Subcutaneous abdominal adipose tissue (tissue), 5 donors: Measurements from ENCODE around the gene ARHGAP15.

ENCODE experiments used
- H3K27ac ChIP-seq: one replicate; pipeline ENCODE4 v1.7.0; 2013; ENCODE audit warnings: low read depth, mild to moderate bottlenecking, inconsistent platforms, low read length, moderate library complexity
- H3K27me3 ChIP-seq, 5 donors: one replicate each; pipeline ENCODE4 v1.7.0; 2013; ENCODE audit warnings: low read length in 5 of 5, inconsistent platforms in 1 of 5; ENCODE audit not compliant: control insufficient read depth in 5 of 5, insufficient read depth in 4 of 5
- H3K36me3 ChIP-seq, 5 donors: one replicate each; pipeline ENCODE4 v1.7.0; 2013; ENCODE audit warnings: low read length in 5 of 5; ENCODE audit not compliant: control insufficient read depth in 5 of 5, insufficient read depth in 5 of 5
- H3K4me1 ChIP-seq, 5 donors: one replicate each; pipeline ENCODE4 v1.7.0; 2013; ENCODE audit warnings: low read length in 5 of 5, mild to moderate bottlenecking in 3 of 5, moderate library complexity in 1 of 5; ENCODE audit not compliant: control insufficient read depth in 5 of 5, insufficient read depth in 5 of 5
- H3K4me3 ChIP-seq, 5 donors: one replicate each; pipeline ENCODE4 v1.7.0; 2013; ENCODE audit warnings: low read length in 5 of 5, low read depth in 1 of 5
- H3K9ac ChIP-seq, 5 donors: one replicate each; pipeline ENCODE4 v1.7.0; 2013; ENCODE audit warnings: low read length in 5 of 5, mild to moderate bottlenecking in 4 of 5, moderate library complexity in 3 of 5
- H3K9me3 ChIP-seq, 5 donors: one replicate each; pipeline ENCODE4 v1.7.0; 2013; ENCODE audit warnings: low read length in 5 of 5; ENCODE audit not compliant: control insufficient read depth in 5 of 5
- donor health status: healthy.
- donor health status: healthy.
- donor health status: healthy.
- donor health status: healthy.
- donor health status: healthy.

Gene ARHGAP15

DNA sequence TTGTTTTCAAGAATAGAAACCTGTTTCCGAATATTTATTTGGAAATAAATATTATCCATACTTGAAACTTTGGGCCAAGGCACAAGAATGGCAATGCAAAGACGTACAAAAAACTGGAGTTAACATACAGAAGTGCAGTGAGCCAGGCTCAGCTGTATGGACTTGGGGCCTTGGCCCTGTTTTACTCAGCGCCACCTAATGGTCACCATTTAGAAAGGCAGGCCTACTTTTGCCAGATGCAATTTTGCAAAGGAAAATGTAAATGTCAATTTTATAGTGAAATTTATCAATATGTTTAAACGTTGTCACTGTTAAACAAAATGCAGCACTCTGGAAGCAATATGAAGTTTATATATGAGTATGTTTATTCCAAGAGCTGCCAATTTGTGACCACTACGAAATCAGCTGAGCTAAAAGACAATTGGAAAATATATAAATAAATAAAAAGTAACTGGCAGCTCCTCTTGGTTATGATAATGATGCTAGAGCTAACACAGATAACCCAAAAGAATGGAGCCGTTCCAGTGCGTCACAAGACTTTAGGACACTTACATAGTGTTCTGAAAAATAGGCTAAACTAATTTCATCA lies 155.0 kb downstream of the ARHGAP15 start:
- no peaks in the 10 kb centered on the region for H3K36me3 ChIP-seq
- H3K4me1 ChIP-seq, result no peaks in the 10 kb centered on the region
- H3K9ac ChIP-seq, result no peak overlapping the region
- H3K9me3 ChIP-seq, result no peaks in the 10 kb centered on the region
- no peak overlapping the region for H3K27ac ChIP-seq
- no peak overlapping the region for H3K4me3 ChIP-seq
- no peaks in the 10 kb centered on the region for H3K27me3 ChIP-seq

DNA sequence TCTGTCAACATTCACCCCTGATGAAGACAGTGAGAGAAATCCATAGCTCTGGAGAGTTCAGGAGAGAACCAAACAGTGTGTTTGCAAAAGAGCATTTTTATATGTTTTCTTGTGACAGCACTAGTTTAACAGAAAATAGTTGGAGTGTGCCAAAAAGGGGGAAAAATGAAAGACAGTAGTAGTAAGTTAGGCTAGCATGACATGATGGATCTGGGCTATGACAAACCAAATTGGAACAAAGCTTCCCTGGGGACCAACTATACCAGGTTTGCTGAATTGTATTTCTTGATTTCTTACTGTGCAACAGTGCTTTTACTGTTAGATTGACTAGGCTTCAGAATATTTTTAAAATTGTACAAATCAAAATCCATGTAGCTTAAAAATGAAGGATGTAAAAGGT lies 159.8 kb downstream of the ARHGAP15 start:
- Histone ChIP-seq H3K27me3 (no peaks in the 10 kb centered on the region), H3K9ac (no peak overlapping the region), H3K4me3 (no peak overlapping the region), H3K9me3 (no peaks in the 10 kb centered on the region), H3K27ac (no peak overlapping the region), H3K4me1 (peaks cover 0 to 3% (median 0%) of the 10 kb centered on the region in 5 donors), H3K36me3 (no peaks in the 10 kb centered on the region)

DNA sequence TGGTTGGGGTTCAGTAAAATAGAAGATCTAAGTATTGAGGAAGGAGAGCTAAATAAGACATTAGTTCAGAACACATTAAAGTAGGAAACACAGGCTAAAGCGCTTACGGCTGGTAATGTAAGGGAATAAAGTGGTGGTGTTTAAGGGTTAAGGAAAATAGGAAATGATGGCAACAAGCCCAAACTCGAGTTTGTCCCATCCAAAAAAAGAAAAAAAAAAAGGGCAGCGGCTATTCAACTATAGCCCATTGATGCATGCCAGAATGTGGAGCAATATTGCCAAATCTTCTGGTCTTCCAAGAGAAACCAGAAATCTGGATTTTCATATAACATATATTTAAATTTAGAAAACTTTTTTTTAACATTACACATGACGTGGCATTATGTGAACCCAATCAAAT lies 161.0 kb downstream of the ARHGAP15 start:
- no peaks in the 10 kb centered on the region for H3K9me3 ChIP-seq
- H3K4me1 ChIP-seq, result peaks cover 0 to 3% (median 0%) of the 10 kb centered on the region in 5 donors
- no peaks in the 10 kb centered on the region for H3K27me3 ChIP-seq
- H3K9ac ChIP-seq, result no peak overlapping the region
- no peak overlapping the region for H3K4me3 ChIP-seq
- no peaks in the 10 kb centered on the region for H3K36me3 ChIP-seq
- H3K27ac ChIP-seq, result no peak overlapping the region

DNA sequence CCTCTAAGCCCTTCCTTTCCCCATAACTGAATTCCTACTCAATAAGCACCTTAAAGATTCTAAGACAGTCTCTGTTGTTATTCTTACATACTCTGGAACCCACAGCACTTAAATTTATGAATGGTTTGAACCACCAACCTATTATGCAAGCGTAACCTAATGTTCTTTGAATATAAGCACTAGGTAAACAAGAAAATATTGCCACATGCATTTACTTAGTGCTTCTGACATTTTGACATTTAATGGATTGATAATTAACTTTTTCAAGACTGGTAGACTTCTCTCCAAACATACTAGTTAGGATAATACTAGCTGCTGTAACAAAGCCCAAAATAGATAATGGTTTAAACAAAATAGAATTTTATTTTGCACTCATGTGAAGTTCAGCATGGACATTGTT lies 164.8 kb downstream of the ARHGAP15 start:
- H3K4me3 ChIP-seq, result no peak overlapping the region
- H3K27ac ChIP-seq, result no peak overlapping the region
- H3K36me3 ChIP-seq, result no peaks in the 10 kb centered on the region
- no peaks in the 10 kb centered on the region for H3K27me3 ChIP-seq
- H3K9me3 ChIP-seq, result no peaks in the 10 kb centered on the region
- H3K9ac ChIP-seq, result no peak overlapping the region
- peaks cover 0 to 3% (median 0%) of the 10 kb centered on the region in 5 donors for H3K4me1 ChIP-seq

DNA sequence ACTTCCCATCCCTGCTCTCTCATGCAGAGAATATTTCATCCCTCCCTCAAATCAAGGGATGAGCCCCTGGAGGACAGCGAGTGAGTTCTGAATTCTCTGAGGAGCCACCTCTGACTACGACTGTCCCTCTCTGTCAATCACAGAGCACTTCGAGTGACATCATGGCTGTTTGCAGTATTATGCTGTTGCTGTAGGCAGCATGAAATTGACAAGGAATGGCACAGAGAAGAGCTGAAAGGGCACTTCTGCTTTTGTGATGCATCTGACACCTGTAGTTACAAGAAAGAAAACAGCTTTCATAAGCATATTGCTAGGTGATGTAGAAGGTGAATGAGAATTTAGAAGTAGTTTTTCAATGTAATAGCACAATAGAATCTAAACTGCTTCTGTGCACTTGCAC lies 166.9 kb downstream of the ARHGAP15 start:
- no peaks in the 10 kb centered on the region for H3K27me3 ChIP-seq
- no peak overlapping the region for H3K9ac ChIP-seq
- H3K27ac ChIP-seq, result no peak overlapping the region
- H3K4me1 ChIP-seq, result no peaks in the 10 kb centered on the region
- no peaks in the 10 kb centered on the region for H3K9me3 ChIP-seq
- no peak overlapping the region for H3K4me3 ChIP-seq
- H3K36me3 ChIP-seq, result no peaks in the 10 kb centered on the region

DNA sequence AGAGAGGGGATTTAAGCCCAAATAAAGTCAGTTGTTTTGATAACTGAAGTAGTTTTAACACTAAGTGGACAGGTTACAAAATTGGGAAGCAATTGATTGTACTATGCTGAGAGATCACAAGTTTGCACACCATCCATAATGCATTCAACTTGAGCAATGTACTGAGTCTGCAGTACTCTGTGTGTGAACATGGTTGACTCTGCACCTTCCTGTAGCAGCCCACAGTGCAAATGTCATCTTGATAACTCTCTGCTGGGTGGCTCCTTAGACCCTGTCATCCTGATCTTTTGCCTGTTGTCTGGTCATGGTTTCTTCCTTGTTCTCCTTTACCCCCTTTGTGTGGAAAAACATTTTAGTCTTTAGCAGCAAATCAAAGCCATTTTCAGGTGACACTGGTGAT lies 168.0 kb downstream of the ARHGAP15 start:
- no peaks in the 10 kb centered on the region for H3K27me3 ChIP-seq
- H3K36me3 ChIP-seq, result no peaks in the 10 kb centered on the region
- no peak overlapping the region for H3K4me3 ChIP-seq
- no peak overlapping the region for H3K9ac ChIP-seq
- H3K9me3 ChIP-seq, result no peaks in the 10 kb centered on the region
- H3K27ac ChIP-seq, result no peak overlapping the region
- no peaks in the 10 kb centered on the region for H3K4me1 ChIP-seq

DNA sequence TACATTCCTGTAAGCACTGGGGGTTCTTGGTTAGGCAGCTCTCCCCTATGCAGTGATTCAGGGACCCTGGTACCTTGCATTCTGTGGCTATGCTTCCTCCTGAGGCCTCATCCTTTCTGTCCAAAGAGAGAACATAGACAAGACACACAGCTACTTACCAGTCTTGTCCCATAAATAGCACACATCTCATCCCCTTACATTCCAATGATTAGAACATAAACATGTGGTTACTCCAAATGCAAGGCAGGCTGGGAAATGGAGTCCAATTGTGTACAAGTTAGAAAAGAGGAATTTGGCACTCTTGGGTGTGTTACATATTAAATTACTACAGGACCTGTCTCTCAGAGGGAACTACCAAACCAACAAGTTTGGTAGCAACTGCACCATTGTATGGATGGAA lies 171.3 kb downstream of the ARHGAP15 start:
- Histone ChIP-seq H3K9ac (no peak overlapping the region), H3K9me3 (no peaks in the 10 kb centered on the region), H3K36me3 (no peaks in the 10 kb centered on the region), H3K4me1 (no peaks in the 10 kb centered on the region), H3K4me3 (no peak overlapping the region), H3K27me3 (no peaks in the 10 kb centered on the region), H3K27ac (no peak overlapping the region)

DNA sequence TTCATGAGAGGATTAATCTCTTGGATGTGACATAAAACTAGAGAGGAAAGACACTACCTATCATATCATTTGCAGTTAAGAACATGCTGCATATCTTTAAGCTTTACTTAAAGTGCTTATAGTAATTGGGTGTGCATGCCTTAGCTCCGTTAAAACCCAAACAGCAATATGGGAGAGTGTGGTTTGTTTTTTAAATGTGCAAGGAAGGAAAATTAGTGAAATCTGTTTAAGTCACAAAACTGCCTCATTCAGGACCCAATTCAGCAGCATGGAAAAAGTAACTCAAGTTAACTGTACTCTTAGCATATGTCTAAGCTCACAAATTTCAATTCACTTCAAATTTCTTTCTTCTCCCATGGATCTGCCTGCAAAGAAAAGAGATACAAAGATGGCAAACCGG lies 182.2 kb downstream of the ARHGAP15 start:
- Histone ChIP-seq H3K9ac (no peak overlapping the region), H3K36me3 (no peaks in the 10 kb centered on the region), H3K27ac (no peak overlapping the region), H3K4me1 (no peaks in the 10 kb centered on the region), H3K4me3 (no peak overlapping the region), H3K9me3 (no peaks in the 10 kb centered on the region), H3K27me3 (no peaks in the 10 kb centered on the region)

DNA sequence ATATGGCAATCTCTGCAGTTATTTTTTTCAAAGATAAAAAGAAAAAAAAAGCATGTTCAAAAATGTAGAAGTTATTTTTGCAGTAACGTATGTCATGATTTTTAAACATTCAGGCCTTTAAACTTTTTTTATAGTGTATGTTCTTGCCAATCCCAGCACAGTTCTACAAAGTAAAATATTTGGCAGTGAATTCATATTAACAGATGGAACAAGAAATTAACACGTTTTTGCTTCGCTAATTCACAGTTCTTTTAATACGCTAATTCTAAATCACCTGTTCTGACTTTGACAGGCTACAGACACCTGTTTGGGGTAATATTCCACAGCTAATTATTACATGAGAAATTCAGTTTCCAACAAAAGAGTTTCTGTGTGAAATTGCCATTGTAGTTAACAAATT lies 183.2 kb downstream of the ARHGAP15 start:
- H3K4me3 ChIP-seq, result no peak overlapping the region
- H3K27ac ChIP-seq, result no peak overlapping the region
- H3K36me3 ChIP-seq, result no peaks in the 10 kb centered on the region
- no peaks in the 10 kb centered on the region for H3K4me1 ChIP-seq
- no peak overlapping the region for H3K9ac ChIP-seq
- H3K9me3 ChIP-seq, result no peaks in the 10 kb centered on the region
- no peaks in the 10 kb centered on the region for H3K27me3 ChIP-seq

DNA sequence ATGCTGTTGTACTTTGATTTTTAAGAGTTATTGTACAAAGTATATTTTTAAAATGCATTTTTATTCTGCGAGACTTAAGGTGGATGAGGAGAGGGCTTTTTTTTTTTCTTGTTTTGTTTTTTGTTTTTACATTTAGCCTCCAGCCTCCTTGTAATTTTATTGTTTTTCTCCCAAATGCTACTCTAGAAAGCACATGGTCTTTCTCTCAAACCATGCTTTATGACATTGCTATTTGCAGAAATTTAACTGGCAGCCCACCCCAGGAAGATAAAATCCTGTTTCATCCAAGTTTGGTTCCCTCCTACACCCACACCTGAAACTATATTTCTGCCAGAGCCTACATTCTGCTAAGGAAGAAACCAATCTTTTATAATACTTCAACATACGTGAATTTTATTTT lies 184.6 kb downstream of the ARHGAP15 start:
- H3K36me3 ChIP-seq, result no peaks in the 10 kb centered on the region
- no peaks in the 10 kb centered on the region for H3K27me3 ChIP-seq
- no peaks in the 10 kb centered on the region for H3K9me3 ChIP-seq
- no peak overlapping the region for H3K27ac ChIP-seq
- no peaks in the 10 kb centered on the region for H3K4me1 ChIP-seq
- no peak overlapping the region for H3K4me3 ChIP-seq
- H3K9ac ChIP-seq, result no peak overlapping the region

DNA sequence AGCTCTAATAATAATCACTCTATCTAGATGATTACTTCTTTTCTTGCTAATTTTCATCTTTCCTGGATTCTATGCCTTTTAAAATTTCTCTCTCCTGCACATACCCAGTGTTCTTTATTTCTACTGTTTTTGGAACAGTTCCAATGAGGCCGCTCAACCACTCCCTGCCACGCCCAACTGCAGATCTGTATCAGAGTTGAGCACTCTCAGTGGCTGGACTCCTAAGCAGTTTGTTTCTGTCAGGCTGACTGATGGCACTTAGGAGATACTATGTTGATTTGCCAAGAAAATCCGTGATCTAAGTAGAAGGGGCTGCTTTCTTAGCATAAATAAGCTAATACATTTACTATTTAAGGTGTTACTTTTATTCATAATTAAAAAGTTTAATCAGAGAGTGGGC lies 192.8 kb downstream of the ARHGAP15 start:
- Histone ChIP-seq H3K9ac (no peak overlapping the region), H3K36me3 (no peaks in the 10 kb centered on the region), H3K4me3 (no peak overlapping the region), H3K9me3 (no peaks in the 10 kb centered on the region), H3K27me3 (no peaks in the 10 kb centered on the region), H3K27ac (no peak overlapping the region), H3K4me1 (no peaks in the 10 kb centered on the region)
